Pancreas (tissue), 10 donors: ENCODE measurements around the gene MYOF. TPM values are rescaled to one million over a fixed set of nuclear protein-coding genes. Genes with fewer than 3 reads are reported as not detected.

ENCODE experiments used
- ATAC-seq, 4 donors: fragments of 200-7000 bp; cut with Tn5 transposase; one replicate each; pipeline versions ENCODE4 v1.8.0 to v1.9.1; 2020; ENCODE audit warnings: mild to moderate bottlenecking in 4 of 4, moderate library complexity in 4 of 4
- DNase-seq, 6 donors: peaks; one replicate each; pipeline ENCODE4 v3.0.0-alpha.2; 2020
- FAIRE-seq: peaks from 2 replicates; lab custom pipeline; 2012; peaks lifted over from hg19 to GRCh38; lab: Jason Lieb, UNC
- H3K27ac ChIP-seq, 4 donors: fragments of 200-600 bp; sonication (generic); 1 replicate in 3 of 4; 2 replicates in 1 of 4; pipeline versions ENCODE4 v1.5.0 to v1.8.0; 2020
- H3K27me3 ChIP-seq, 4 donors: fragments of 200-600 bp; one replicate each; pipeline ENCODE4 v1.8.0; 2021
- H3K36me3 ChIP-seq, 3 donors: fragments of 200-600 bp; sonication (generic) in 1 of 3; one replicate each; pipeline versions ENCODE4 v1.5.0 to v1.8.0; 2020 to 2021
- H3K4me1 ChIP-seq, 3 donors: fragments of 200-600 bp; one replicate each; pipeline ENCODE4 v1.8.0; 2021
- H3K4me3 ChIP-seq, 4 donors: fragments of 200-600 bp; sonication (generic) in 2 of 4; one replicate each; pipeline versions ENCODE4 v1.5.0 to v1.8.0; 2020 to 2021
- H3K9me3 ChIP-seq, 4 donors: fragments of 200-600 bp; one replicate each; pipeline ENCODE4 v1.8.0; 2021
- CTCF ChIP-seq, 4 donors: fragments of 200-600 bp; sonication (generic) in 3 of 4; IDR thresholded peaks; one replicate each; pipeline versions ENCODE4 v1.5.0 to v1.8.0; 2021; ENCODE audit warnings: antibody characterized with exemption in 4 of 4
- WGBS, 2 donors: extraction: QIAGEN DNeasy Blood & Tissue Kit; methylation state at CpG; one replicate each; pipeline ENCODE4 v1.1.7; 2013; 5-methylcytosine and 5-hydroxymethylcytosine counted together
- intact Hi-C, 3 donors: fragments of 100-400 bp; cut with DNase I; formaldehyde crosslinking; loops; one replicate each; pipeline versions ENCODE4 v1.11.1 to v1.14.2; 2022
- polyA plus RNA-seq, 2 donors: library from polyadenylated mRNA; stranded (reverse); fragments of 200-250 nt; gene quantifications; one replicate each; pipeline ENCODE4 v1.2.3, GENCODE V29; 2013
- total RNA-seq, 6 donors: library from RNA; stranded (reverse); fragmentation: NEBNext Ultra II Directional in 4 of 6; extraction: Animal tissue kit (Norgen Biotek cat#: 25700) in 4 of 6; gene quantifications; one replicate each; pipeline versions ENCODE4 v1.2.1 to v1.2.4, GENCODE V29; 2021 to 2023
- donor health status: healthy with polysubstance abuse.
- donor health status: DM: no; HTN: no; CAD: no; lungs with moderate emphysema.
- donor health status: DM: no; HTN: no; CAD: no.
- donor health status: control.
- donor health status: control.
- donor health status: Bipolar disorder and iron deficiency.
- donor health status: DM: yes; HTN: yes; CAD: no.
- donor health status: DM: no; HTN: no; CAD: no.
- donor health status: DM: no; HTN: no; CAD: no.
- donor health status: DM: yes; HTN: yes; CAD: no.

The MYOF gene
- total and polyA plus RNA-seq, 8 donors = 4.7 to 38.2 (median 12.0) TPM

GRCh38 chr10:93475227-93475626 is 6.9 kb downstream of the MYOF start:
- FAIRE-seq = no peak
- Histone ChIP-seq H3K4me3 (no peak overlapping the region), H3K27ac (no peak overlapping the region), H3K4me1 (peaks cover 0 to 8% (median 0%) of the 10 kb centered on the region in 3 donors), H3K36me3 (no peaks in the 10 kb centered on the region), H3K27me3 (no peaks in the 10 kb centered on the region), H3K9me3 (no peaks in the 10 kb centered on the region)
- no peak for TF ChIP-seq CTCF (IDR thresholded peaks at IDR 0.05)
- ATAC-seq = no peak
- intact Hi-C loops = no loop called here
- WGBS, 2 donors = 45% methylated on average over 2 of the region's 2 CpGs
- DNase-seq = no peak

GRCh38 chr10:93473804-93474472 is 8.2 kb downstream of the MYOF start:
- Histone ChIP-seq H3K36me3 (no peaks in the 10 kb centered on the region), H3K27ac (no peak overlapping the region), H3K4me1 (peaks cover 0 to 8% (median 0%) of the 10 kb centered on the region in 3 donors), H3K9me3 (no peaks in the 10 kb centered on the region), H3K4me3 (no peak overlapping the region), H3K27me3 (no peaks in the 10 kb centered on the region)
- no peak for TF ChIP-seq CTCF (IDR thresholded peaks at IDR 0.05)
- intact Hi-C loops = no loop called here
- no peak for DNase-seq
- no peak for FAIRE-seq
- no peak for ATAC-seq
- 74 to 77% methylated on average over 7 of the region's 7 CpGs for WGBS, 2 donors

GRCh38 chr10:93473161-93473560 is 9.0 kb downstream of the MYOF start:
- no peak overlapping the region for H3K27ac ChIP-seq
- no peaks in the 10 kb centered on the region for H3K27me3 ChIP-seq
- no peaks in the 10 kb centered on the region for H3K9me3 ChIP-seq
- TF ChIP-seq CTCF (IDR thresholded peaks at IDR 0.05) = no peak
- no peak for FAIRE-seq
- DNase-seq = no peak
- peaks cover 0 to 8% (median 0%) of the 10 kb centered on the region in 3 donors for H3K4me1 ChIP-seq
- WGBS, 2 donors = 77 to 96% methylated on average over 2 of the region's 2 CpGs
- no peak overlapping the region for H3K4me3 ChIP-seq
- intact Hi-C loops = no loop called here
- no peak for ATAC-seq
- H3K36me3 ChIP-seq = no peaks in the 10 kb centered on the region

GRCh38 chr10:93471110-93471651 is 11.0 kb downstream of the MYOF start:
- Histone ChIP-seq H3K4me3 (no peak overlapping the region), H3K27me3 (no peaks in the 10 kb centered on the region), H3K9me3 (no peaks in the 10 kb centered on the region), H3K27ac (peak overlapping the region in 2 of 4 donors; percentile 58 to 71), H3K4me1 (peaks cover 0 to 11% (median 0%) of the 10 kb centered on the region in 3 donors), H3K36me3 (no peaks in the 10 kb centered on the region)
- intact Hi-C loops = no loop called here
- ATAC-seq (peak; percentile 38 to 66 (median 51)), DNase-seq (no peak), FAIRE-seq (peak; percentile 54)
- WGBS, 2 donors = 84 to 90% methylated on average over 5 of the region's 5 CpGs
- TF ChIP-seq CTCF (IDR thresholded peaks at IDR 0.05) = no peak

GRCh38 chr10:93469454-93469853 is 12.7 kb downstream of the MYOF start:
- ATAC-seq (no peak), FAIRE-seq (no peak), DNase-seq (no peak)
- WGBS, 2 donors = 89 to 93% methylated on average over 3 of the region's 3 CpGs
- Histone ChIP-seq H3K27ac (no peak overlapping the region), H3K27me3 (no peaks in the 10 kb centered on the region), H3K4me1 (peaks cover 0 to 19% (median 0%) of the 10 kb centered on the region in 3 donors), H3K36me3 (no peaks in the 10 kb centered on the region), H3K9me3 (no peaks in the 10 kb centered on the region), H3K4me3 (no peak overlapping the region)
- intact Hi-C loops = no loop called here
- no peak for TF ChIP-seq CTCF (IDR thresholded peaks at IDR 0.05)
